HCT116 (cell line): ENCODE data around the gene CAPN10. TPM values are rescaled to one million over a fixed set of nuclear protein-coding genes. Genes with fewer than 3 reads are reported as not detected.
A peak's percentile ranks its signal among the peaks of the same experiment; 100 is the strongest.

ENCODE experiments used
- ATAC-seq: fragments of 200-7000 bp; cut with Tn5 transposase; 2 replicates; pipeline ENCODE4 v1.9.1; 2020; ENCODE audit warnings: mild to moderate bottlenecking, moderate library complexity
- BruUV-seq: library from RNA; stranded (reverse); fragments of 400-500 nt; replicated peaks from 2 replicates; lab custom pipeline; 2021; lab: Mats Ljungman, UMichigan
- CTCF ChIA-PET: fragments of 300-600 bp; sonication (Branson Sonifier 250); formaldehyde crosslinking; loops from one replicate; lab custom pipeline; 2021; ENCODE audit warnings: antibody characterized with exemption; lab: Charles Lee
- POLR2A ChIA-PET: fragments of 300-600, 350-600 bp; sonication (Branson Sonifier 250); formaldehyde crosslinking; loops from one replicate; lab custom pipeline; 2021; ENCODE audit warnings: antibody characterized with exemption; lab: Charles Lee
- RAD21 ChIA-PET, 2 experiments: fragments of 300-600 bp; sonication (Branson Sonifier 250); formaldehyde crosslinking; loops; one replicate each; lab custom pipeline; 2023; ENCODE audit warnings: low total read pairs in 2 of 2; ENCODE audit not compliant: uncharacterized antibody in 2 of 2, unreplicated experiment in 2 of 2, low non-redundant PET in 1 of 2; lab: Charles Lee
- DNase-seq: peaks from one replicate; pipeline ENCODE4 v3.0.0-alpha.2; 2010; ENCODE audit warnings: low read depth, low spot score
- H2AFZ ChIP-seq: fragments of 200-600 bp; shearing (Covaris generic), sonication (generic); 2 replicates; pipeline ENCODE4 v1.6.1; 2017; ENCODE audit warnings: low read depth, mixed run types, mixed read lengths, antibody characterized with exemption, low read length; ENCODE audit not compliant: poor library complexity, severe bottlenecking
- H3K27ac ChIP-seq: 2 replicates; pipeline ENCODE4 v1.5.1; 2012; ENCODE audit warnings: low read depth, low read length
- H3K27me3 ChIP-seq: fragments of 200-600 bp; sonication (generic); 2 replicates; pipeline ENCODE4 v1.6.1; 2016; ENCODE audit warnings: mixed run types, low read length, mixed read lengths; ENCODE audit not compliant: insufficient read depth
- H3K36me3 ChIP-seq, 2 experiments: fragments of 200-500 bp in 1 of 2; fragments of 200-600 bp in 1 of 2; sonication (Bioruptor generic) in 1 of 2; sonication (generic) in 1 of 2; 2 replicates each; pipeline versions ENCODE4 v1.5.1 to v1.6.1; 2014 to 2016; ENCODE audit warnings: low read length in 2 of 2, inconsistent platforms in 1 of 2, mixed read lengths in 1 of 2, mixed run types in 1 of 2; ENCODE audit not compliant: insufficient read depth in 2 of 2, control insufficient read depth in 1 of 2
- H3K4me1 ChIP-seq, 2 experiments: fragments of 200-600 bp in 1 of 2; sonication (generic) in 1 of 2; 2 replicates each; pipeline versions ENCODE4 v1.5.1 to v1.6.1; 2012 to 2017; ENCODE audit warnings: low read length in 2 of 2, inconsistent platforms in 1 of 2, mild to moderate bottlenecking in 1 of 2, mixed read lengths in 1 of 2, mixed run types in 1 of 2, moderate library complexity in 1 of 2; ENCODE audit not compliant: insufficient read depth in 2 of 2, control insufficient read depth in 1 of 2
- H3K4me2 ChIP-seq: fragments of 200-600 bp; sonication (generic); 2 replicates; pipeline ENCODE4 v1.6.1; 2017; ENCODE audit warnings: mixed run types, low read length, mixed read lengths
- H3K4me3 ChIP-seq, 2 experiments: fragments of 200-600 bp in 1 of 2; sonication (generic) in 1 of 2; replicated peaks in 1 of 2; 2 replicates each; pipeline ENCODE4 v1.5.1; 2011 to 2016; ENCODE audit warnings: low read length in 2 of 2, control low read depth in 1 of 2, low read depth in 1 of 2, mild to moderate bottlenecking in 1 of 2, mixed read lengths in 1 of 2, mixed run types in 1 of 2
- H3K79me2 ChIP-seq: fragments of 200-600 bp; sonication (generic); 2 replicates; pipeline ENCODE4 v1.6.1; 2017; ENCODE audit warnings: mild to moderate bottlenecking, mixed run types, low read length, moderate library complexity, mixed read lengths; ENCODE audit not compliant: insufficient read depth
- H3K9ac ChIP-seq: fragments of 200-600 bp; sonication (generic); 2 replicates; pipeline ENCODE4 v1.6.1; 2016; ENCODE audit warnings: low read length, mixed read lengths
- H3K9me2 ChIP-seq: fragments of 200-600 bp; sonication (generic), shearing (Covaris generic); 2 replicates; pipeline ENCODE4 v1.6.1; 2017; ENCODE audit warnings: mixed run types, mild to moderate bottlenecking, moderate library complexity; ENCODE audit not compliant: insufficient read depth
- H3K9me3 ChIP-seq, 2 experiments: fragments of 200-500 bp in 1 of 2; fragments of 200-600 bp in 1 of 2; sonication (Bioruptor generic) in 1 of 2; sonication (generic) in 1 of 2; 2 replicates each; pipeline ENCODE4 v1.6.1; 2014 to 2017; ENCODE audit warnings: low read length in 2 of 2, mixed read lengths in 2 of 2, inconsistent platforms in 1 of 2, low read depth in 1 of 2, mild to moderate bottlenecking in 1 of 2, mixed run types in 1 of 2, moderate library complexity in 1 of 2; ENCODE audit not compliant: control insufficient read depth in 1 of 2, insufficient read depth in 1 of 2
- H4K20me1 ChIP-seq: fragments of 200-600 bp; sonication (generic), shearing (Covaris generic); 2 replicates; pipeline ENCODE4 v1.6.1; 2017; ENCODE audit warnings: mixed run types, mild to moderate bottlenecking, moderate library complexity; ENCODE audit not compliant: insufficient read depth
- CBX3 ChIP-seq: IDR thresholded peaks from 2 replicates; pipeline ENCODE4 v1.6.1; 2012; ENCODE audit warnings: low read depth
- CEBPB ChIP-seq: IDR thresholded peaks from 2 replicates; pipeline ENCODE4 v1.6.1; 2012; ENCODE audit warnings: low read depth
- FOSL1 ChIP-seq: IDR thresholded peaks from 2 replicates; pipeline ENCODE4 v1.6.1; 2012; ENCODE audit warnings: low read depth
- POLR2A ChIP-seq: IDR thresholded peaks from 2 replicates; pipeline ENCODE4 v1.7.0; 2011; ENCODE audit warnings: borderline replicate concordance; ENCODE audit not compliant: insufficient read depth, insufficient read length; ENCODE audit errors: extremely low read depth
- POLR2AphosphoS5 ChIP-seq: IDR thresholded peaks from 2 replicates; pipeline ENCODE4 v1.6.1; 2011; ENCODE audit warnings: mild to moderate bottlenecking, low read depth, low read length, moderate library complexity
- TCF7L2 ChIP-seq: IDR thresholded peaks from 2 replicates; pipeline ENCODE4 v1.7.0; 2011; ENCODE audit warnings: borderline replicate concordance, inconsistent platforms; ENCODE audit not compliant: insufficient read depth, insufficient read length; ENCODE audit errors: extremely low read depth
- YY1 ChIP-seq: IDR thresholded peaks from 2 replicates; pipeline ENCODE4 v1.6.1; 2011; ENCODE audit warnings: low read length, low read depth, moderate library complexity, mild to moderate bottlenecking; ENCODE audit not compliant: insufficient replicate concordance; ENCODE audit errors: extremely low read depth
- ZFX ChIP-seq: fragments of 450-650 bp; IDR thresholded peaks from 2 replicates; pipeline ENCODE4 v1.6.1; 2017
- ZNF274 ChIP-seq: fragments of 200-500 bp; sonication (Bioruptor generic); IDR thresholded peaks from 2 replicates; pipeline ENCODE4 v1.6.1; 2014; ENCODE audit warnings: mild to moderate bottlenecking, low read depth, low read length, inconsistent platforms
- intact Hi-C: fragments of 100-400 bp; cut with micrococcal nuclease; formaldehyde crosslinking; loops from 2 replicates; pipeline ENCODE4 v1.10.0; 2022
- total RNA-seq: library from RNA; stranded (reverse); gene quantifications from one replicate; pipeline ENCODE4 v1.2.1, GENCODE V29; 2021; ENCODE audit not compliant: unreplicated experiment
- TF ChIP-seq, protein P1 (sequence below): IDR thresholded peaks from 2 replicates; pipeline ENCODE4 v1.6.1; 2012
- TF ChIP-seq, protein P2 (sequence below), 3 experiments: fragments of 200-600 bp in 1 of 3; sonication (generic) in 1 of 3; IDR thresholded peaks in 2 of 3; conservative IDR thresholded peaks in 1 of 3; 2 replicates each; pipeline ENCODE4 v1.5.1; 2012 to 2017; ENCODE audit warnings: low read depth in 2 of 3, low read length in 2 of 3, antibody characterized with exemption in 1 of 3, borderline replicate concordance in 1 of 3, control low read depth in 1 of 3, mild to moderate bottlenecking in 1 of 3, mixed read lengths in 1 of 3, mixed run types in 1 of 3, moderate library complexity in 1 of 3; ENCODE audit not compliant: insufficient read depth in 1 of 3

The CAPN10 gene
- total RNA-seq, 1 experiment from 2014 or later = 40.7 TPM

DNA sequence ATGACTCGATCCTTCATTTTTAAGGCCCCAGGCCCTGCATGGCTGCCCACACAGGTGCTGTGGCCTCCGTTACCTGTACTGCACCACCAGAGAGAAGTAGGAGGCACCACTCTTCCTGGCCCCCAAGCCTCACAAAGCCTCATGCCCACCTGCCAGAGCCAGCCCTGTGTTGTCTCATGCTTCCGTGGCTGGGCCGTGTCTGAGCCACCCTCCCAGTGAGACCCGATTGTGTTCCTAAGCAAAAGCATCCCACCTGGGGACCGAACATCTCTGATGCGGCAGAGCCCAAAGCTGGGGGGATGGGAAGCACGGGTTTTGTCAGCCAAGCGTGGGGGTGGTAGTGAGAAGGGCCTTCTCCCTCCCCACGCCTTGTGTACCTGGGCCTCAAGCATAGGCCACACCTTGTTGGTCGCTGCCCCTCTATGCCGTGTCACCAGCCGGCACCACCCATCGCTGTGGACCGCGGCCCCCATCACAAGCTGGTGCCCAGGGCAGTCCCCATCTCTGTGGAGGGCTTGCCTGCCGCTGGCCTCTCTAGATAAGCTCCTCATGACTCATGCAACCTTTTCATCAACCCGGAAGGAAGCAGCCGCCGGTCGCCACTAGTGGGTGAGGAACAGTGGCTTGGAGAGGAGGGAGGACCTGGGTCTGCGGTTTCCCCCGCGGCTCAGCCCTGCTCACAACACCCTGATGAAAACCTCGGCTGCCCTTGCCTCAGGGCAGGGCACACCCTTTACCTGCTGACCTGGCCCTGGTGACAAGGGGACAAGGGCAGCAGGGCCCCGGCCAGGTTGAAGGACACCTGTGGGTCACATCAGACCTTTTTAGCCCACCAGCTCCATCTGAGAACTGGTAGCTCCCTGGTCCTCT, 21.0 kb upstream of the CAPN10 start:
- H4K20me1 ChIP-seq = no peaks in the 10 kb centered on the region
- H3K9me3 ChIP-seq = no peaks in the 10 kb centered on the region
- peaks cover 35% of the 10 kb centered on the region for H3K79me2 ChIP-seq
- POLR2A ChIA-PET = interaction anchor here (0.9 to 2.0 kb wide), 5 partner anchors 9 to 131 kb away, joined by 3 to 23 read pairs (median 4); partner anchors contain the start of gene CAPN10
- TF ChIP-seq POLR2A = peak; percentile 26
- TF ChIP-seq FOSL1 = no peak
- TF ChIP-seq, protein P1, sequence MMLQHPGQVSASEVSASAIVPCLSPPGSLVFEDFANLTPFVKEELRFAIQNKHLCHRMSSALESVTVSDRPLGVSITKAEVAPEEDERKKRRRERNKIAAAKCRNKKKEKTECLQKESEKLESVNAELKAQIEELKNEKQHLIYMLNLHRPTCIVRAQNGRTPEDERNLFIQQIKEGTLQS = no peak
- TF ChIP-seq ZFX = peak; percentile 33; the same call in 1 of the 2 replicates
- TF ChIP-seq CEBPB = no peak
- TF ChIP-seq, protein P2, sequence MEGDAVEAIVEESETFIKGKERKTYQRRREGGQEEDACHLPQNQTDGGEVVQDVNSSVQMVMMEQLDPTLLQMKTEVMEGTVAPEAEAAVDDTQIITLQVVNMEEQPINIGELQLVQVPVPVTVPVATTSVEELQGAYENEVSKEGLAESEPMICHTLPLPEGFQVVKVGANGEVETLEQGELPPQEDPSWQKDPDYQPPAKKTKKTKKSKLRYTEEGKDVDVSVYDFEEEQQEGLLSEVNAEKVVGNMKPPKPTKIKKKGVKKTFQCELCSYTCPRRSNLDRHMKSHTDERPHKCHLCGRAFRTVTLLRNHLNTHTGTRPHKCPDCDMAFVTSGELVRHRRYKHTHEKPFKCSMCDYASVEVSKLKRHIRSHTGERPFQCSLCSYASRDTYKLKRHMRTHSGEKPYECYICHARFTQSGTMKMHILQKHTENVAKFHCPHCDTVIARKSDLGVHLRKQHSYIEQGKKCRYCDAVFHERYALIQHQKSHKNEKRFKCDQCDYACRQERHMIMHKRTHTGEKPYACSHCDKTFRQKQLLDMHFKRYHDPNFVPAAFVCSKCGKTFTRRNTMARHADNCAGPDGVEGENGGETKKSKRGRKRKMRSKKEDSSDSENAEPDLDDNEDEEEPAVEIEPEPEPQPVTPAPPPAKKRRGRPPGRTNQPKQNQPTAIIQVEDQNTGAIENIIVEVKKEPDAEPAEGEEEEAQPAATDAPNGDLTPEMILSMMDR (IDR thresholded peaks at IDR 0.05 in 2 of 3, conservative IDR thresholded peaks at IDR 0.05 in 1 of 3; ENCODE audit: borderline replicate concordance in 1 of 3, insufficient read depth in 1 of 3, low read depth in 2 of 3, low read length in 2 of 3) = no peak
- no peak for TF ChIP-seq ZNF274
- peak; percentile 41 for TF ChIP-seq YY1
- TF ChIP-seq CBX3 = no peak
- TF ChIP-seq POLR2AphosphoS5 = peak; percentile 83
- peak; percentile 48 for TF ChIP-seq TCF7L2
- H2AFZ ChIP-seq = no peak overlapping the region
- RAD21 ChIA-PET = interaction anchor here (0.7 to 2.0 kb wide), 6 partner anchors 9 to 127 kb away, joined by 3 to 6 read pairs (median 4); partner anchors contain the start of gene CAPN10 (in 1 of the 2)
- H3K36me3 ChIP-seq = peaks cover 0 to 7% of the 10 kb centered on the region in 2 experiments; a peak in 1 of 4 replicates
- no peaks in the 10 kb centered on the region for H3K9me2 ChIP-seq
- ATAC-seq (peak; percentile 40), DNase-seq (peak; percentile 87)
- H3K4me1 ChIP-seq = peaks cover 51 to 73% of the 10 kb centered on the region in 2 experiments
- H3K4me3 ChIP-seq = peak overlapping the region; percentile 55 to 63
- peak overlapping the region; percentile 86 for H3K4me2 ChIP-seq
- intact Hi-C loops = loop anchor here (1.0 to 10.0 kb wide), 3 partner anchors 14 to 331 kb away; no protein-coding TSS in a partner anchor
- CTCF ChIA-PET = interaction anchor here (0.6 to 3.4 kb wide), 9 partner anchors 9 to 332 kb away, joined by 3 to 48 read pairs (median 6); partner anchors contain the start of gene CAPN10
- peak overlapping the region; percentile 100 for H3K27ac ChIP-seq
- H3K27me3 ChIP-seq = no peaks in the 10 kb centered on the region
- TSS peak; percentile 41 for BruUV-seq
- H3K9ac ChIP-seq = peak overlapping the region; percentile 87
